GM21390 (cell line): ENCODE measurements around the gene ANTXR2.
"Not testable (repeated sequence)": the region's sequence is repeated elsewhere in the genome, so short reads cannot be mapped to it uniquely, and the experiment has no call there.

Experiments
- ATAC-seq: cut with Tn5 transposase; IDR thresholded peaks from one replicate; pipeline ENCODE4 v1.9.1; 2021; ENCODE audit not compliant: unreplicated experiment

ANTXR2 gene

DNA sequence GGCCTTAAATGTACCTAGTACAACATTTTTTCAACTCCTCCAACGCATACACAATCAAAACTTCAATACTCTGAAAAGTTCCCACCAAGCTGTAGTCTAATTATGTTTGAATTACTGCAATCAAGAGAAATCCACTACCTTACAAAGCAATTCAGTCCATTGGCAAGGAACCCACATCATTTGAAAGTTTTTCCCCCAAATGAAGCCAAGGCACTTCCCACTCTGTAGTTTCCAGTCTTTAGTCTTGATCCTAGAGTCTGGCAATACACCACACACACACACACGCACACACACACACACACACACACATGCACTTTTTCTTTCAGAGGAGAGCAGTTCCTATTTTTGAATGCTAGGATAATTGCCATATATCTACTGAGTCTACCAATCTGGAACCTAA lies 79.6 kb downstream of the ANTXR2 start:
- no peak for ATAC-seq

DNA sequence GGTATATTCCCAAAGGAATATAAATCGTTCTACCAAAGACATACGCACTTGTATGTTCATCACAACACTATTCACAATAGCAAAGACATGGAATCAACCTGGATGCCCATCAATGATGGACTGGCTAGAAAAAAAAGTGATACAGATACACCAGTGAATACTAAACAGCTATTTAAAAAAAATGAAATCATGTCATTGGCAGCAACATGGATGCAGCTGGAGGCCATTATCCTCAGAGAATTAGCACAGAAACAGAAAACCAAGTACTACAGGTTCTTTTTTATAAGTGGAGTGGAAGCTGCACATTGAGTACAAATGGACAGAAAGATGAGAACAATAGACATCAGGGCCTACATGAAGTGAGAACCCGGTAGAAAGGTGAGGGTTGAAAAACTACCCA lies 81.4 kb downstream of the ANTXR2 start:
- ATAC-seq: no peak

DNA sequence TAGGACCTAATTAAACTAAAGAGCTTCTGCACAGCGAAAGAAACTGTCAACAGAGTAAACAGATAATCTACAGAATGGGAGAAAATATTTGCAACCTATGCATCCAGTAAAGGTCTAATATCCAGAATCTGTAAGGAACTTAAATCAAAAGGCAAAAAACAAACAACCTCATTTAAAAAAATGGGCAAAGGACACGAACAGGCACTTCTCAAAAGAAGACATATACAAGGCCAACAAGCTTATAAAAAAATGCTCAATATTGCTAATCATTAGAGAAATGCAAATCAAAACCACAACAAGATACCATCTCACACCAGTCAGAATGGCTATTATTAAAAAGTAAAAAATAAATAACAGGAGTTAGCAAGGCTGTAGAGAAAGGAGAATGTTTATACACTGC lies 81.9 kb downstream of the ANTXR2 start:
- ATAC-seq: not testable (repeated sequence)

DNA sequence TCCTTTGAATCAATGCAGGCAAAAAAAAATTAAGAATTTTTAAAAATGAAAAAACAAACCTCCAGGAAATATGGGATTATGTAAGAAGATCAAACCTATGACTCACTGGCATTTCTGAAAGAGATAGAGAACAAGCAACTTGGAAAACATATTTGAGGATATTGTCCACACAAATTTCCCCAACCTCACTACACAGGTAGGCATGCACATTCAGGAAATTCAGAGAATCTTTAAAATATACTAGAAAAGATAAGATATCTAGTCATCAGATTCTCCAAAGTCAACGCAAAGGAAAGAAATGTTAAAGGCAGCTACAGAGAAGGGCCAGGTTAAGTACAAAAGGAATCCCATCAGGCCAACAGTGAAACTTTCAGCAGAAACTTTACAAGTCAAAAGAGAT lies 85.6 kb downstream of the ANTXR2 start:
- ATAC-seq: no peak

DNA sequence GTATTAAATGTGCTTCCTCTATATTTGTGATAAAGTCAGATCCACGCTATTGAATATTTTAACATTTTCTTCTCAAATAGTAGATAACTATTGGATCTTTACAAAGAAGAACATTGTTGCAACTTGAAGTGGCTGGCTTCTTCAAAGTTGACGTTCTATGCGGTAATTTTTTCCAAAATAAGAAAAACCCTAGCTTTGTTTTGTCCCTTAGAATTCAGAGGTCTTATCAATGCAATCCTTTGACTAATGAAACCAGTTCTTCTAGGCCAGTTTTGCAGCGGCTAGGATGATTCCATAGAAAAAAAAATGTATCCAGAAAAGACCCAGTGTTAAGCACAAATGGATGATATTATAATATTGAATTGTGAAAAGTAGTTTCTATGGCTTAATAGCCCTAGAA lies 89.6 kb downstream of the ANTXR2 start:
- no peak for ATAC-seq

DNA sequence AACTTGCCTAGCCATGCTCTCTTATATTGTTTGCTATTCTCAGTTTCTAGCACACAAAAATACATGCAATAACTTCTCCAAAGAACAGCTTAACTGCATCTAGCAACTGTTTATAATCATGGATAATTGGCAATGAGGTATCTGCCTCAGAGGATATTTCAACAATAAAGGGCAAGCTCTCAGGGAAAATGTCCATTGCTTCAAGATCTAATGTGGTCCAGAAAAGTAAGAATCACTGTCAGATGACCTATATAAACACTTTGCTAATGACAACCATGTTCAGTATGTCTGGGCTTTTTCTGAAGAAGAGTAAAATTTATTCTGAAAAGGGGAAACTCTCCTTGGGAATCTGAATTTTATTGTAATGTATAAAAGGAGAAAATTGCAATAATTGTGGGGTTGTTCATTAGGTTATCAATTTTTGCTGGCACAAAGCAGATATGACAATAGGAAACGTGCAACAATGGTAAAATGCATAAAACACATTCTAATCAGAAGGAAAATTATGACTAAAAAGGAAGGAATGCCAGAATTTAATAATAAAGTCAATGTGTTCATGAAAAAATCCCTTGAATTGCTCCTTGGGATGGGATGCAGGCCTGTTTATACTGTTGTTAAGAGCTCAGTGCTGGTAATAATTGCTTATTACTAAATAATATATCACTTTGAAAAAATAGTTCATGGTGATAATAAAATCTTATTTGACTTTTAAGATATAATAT lies 90.3 kb downstream of the ANTXR2 start:
- ATAC-seq: no peak

DNA sequence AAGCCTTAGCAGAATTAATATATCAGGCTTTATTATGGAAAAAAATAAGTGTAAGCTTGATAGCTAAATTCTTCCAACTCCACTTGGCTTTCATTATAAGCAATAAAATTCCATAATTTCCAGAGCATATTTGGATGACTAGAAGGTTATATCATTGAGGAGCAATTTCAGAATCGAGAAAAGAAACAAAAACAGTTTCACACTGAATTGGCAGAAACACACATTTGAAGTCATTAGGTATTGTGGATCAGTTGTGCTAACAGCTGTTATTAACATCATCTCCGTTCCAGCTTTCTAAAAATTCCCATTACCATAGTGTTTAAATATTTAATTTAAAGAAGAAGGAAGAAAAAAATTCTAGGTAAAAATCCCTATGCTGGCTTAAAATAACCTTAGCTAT lies 92.6 kb downstream of the ANTXR2 start:
- no peak for ATAC-seq

DNA sequence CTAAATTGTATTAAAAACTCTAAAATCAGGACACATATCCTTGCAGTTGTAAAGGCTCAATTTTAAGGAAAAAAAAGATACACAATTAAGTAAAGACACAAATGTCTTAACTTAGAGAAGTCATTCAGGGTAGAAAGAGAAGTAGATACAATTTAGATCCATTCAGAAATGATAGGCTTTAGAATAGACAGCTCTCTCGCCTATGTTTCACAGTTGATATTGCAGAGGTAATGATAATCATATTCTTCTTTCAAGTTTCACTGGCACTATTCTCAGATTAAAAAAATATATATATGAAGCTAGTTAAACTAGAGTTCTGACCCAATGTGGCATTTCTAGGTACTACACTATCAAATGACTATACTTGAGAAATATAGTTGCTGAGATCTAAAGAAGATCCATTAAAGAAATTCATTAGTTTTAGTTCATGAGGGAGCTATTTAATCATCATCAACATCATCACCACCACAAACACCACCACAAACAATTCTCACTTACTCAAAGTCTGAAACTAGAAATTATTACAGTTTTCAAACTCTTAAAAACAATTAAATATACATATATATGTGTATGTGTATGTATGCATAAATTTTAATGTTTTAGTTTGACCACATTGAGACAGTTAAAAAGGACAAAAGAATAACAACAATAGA lies 93.1 kb downstream of the ANTXR2 start:
- ATAC-seq: peak; percentile 68

DNA sequence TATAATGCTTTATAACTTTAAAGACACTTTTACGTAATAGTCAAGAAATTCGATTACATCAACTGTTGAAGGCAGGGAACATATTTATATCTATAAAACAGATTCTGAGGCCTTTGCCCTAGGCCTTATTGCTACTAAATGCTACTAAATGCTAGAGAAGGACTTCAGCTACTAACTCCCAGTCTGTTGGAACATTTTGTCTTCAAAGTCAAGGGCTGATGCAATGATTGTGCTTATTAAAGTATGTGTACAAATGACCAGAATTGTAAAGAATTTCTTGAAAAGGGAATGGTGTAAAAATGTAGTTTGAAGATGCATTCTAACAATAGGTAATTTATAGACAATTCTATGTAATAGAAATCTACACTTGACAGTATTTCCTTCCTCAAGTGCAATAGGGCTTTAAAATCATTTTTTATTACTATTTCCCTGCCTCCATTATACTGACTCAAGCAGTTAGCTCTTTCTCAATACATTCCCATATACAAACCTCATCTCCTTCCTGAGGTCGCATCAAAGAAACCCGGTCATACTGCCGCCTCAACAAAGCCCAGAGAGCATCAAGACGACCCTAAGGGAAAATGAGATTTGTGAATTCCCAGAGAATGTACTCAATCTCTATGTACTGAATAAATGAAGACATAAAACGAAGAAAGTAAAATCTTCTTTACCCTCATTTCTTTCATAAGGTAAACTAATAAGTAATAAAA lies 95.7 kb downstream of the ANTXR2 start:
- no peak for ATAC-seq

DNA sequence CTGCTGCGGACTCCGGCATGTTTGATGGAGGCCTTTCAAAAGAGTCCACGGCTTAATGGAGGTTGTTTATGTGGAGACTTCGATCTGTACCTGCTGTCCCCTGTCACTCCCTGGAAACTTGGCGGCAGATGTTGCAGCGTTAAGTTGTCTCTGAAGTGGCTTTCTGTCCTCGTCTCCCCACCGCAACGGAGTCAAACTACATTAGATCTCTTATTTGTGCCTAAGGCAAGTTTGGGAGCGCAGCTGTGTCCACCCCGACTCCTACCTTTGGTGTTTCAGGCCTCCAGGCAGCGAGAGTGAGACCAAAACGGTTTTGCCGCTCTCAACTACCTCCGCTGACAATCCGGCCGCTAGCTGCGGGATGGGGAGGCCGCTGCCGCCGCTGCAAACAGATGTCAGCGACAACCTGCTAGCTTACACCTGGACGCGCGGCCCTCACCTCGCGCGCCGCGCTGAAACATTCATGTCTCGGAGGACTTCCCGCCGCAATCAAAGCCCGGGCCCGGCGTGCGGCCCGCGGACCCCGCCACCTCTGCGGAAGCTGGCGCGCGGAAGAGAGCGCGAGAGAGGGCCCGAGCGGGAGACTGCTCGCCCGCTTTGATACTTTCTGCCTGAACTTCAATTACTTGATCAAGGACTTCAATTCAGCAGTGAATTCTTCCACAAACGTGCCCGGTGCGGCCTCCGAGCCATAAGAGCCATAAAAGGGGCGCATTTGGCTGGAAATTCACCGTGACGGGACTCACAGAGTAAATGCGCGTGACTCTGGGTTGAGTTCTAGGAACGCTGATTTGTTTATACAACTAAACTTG lies 108.4 kb downstream of the ANTXR2 start:
- no peak for ATAC-seq

DNA sequence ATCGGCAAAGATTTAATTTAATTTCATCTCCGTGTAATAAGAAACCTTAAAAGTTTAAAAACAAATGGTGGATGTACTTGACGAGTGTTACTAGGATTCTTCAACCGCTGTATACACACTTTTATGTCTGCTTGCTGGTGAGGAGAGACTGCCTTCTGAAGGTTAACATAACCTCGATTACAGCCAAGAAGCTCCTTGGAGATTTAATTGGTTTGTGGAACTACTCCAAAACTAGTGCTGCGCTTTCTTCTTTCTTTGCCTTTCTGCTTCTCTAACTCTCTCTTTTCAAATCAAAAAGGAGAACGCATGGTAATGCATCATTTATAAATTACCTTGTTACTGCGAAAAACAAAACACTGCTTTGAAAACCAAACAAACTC lies 109.0 kb downstream of the ANTXR2 start:
- ATAC-seq: no peak

DNA sequence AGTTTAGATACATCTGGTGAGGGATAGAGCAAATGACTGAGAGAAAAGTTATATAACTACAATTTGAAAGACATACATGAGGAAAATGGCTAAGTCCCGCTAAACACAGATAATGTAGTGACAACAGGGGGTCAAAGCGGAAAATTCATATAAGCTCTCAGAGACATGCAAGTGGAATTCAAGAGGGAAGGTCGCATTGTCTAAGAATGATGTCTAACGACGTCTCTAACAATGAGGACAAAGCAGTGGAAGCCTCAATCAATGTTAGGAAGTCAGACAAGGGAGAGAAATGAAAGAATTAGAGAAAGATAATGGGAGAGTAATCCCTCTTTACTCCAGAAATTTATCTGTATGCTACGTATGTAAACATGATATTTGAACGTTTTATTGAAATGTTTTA lies 113.4 kb downstream of the ANTXR2 start:
- ATAC-seq: no peak

DNA sequence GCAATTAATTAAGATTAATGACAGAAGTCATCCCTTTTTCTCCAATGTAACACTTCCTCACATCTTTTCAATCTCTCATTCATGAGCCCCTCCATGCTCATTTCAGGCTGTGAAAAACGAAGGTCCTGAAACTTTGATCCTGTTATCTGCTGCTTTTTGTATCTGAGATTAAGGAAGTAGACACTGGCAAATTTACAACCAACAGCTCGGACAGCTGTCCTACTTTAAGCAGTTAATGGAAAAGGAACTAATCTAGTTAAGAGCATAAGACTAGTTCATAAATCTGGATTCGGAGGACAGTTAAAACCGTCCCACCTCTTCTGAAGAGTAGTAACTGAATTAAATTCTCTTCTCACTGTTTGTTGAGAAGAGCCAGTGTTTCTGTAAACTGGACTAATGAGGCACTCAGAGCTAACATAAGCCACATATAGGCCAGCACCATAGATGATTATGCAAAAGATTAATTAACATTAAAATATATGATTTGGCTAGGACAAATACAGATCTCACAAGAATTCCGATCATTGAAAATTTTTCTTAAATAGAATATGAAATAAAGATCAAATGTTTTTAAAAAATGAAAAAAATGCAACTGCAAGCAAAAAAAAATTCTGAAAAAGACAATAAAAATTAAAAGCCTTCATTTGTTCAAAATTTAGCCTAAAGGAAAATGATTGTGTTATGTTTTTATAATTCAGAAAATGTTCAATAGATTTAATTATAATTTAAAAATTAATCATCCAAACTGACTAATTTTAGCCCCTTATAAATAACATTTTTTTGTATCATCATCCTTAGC lies 114.4 kb downstream of the ANTXR2 start:
- no peak for ATAC-seq

DNA sequence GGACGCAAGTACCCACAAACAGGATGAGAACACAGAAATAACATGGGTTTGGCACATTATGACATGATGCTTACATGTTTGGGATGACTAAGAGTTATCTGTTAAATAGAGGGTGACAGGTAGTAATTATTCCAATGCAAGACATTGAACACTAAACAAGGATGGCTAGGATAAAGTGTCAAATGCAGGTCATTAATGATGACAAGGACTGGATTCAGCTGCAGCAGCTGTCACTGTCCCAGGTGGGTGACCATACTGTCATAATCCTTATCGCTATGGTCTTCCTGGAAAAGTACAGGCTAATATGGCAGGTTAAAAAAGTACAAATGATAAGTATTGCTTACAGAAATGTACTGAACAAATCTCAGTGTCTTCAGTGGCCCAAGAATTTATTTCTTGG lies 123.9 kb downstream of the ANTXR2 start:
- no peak for ATAC-seq

DNA sequence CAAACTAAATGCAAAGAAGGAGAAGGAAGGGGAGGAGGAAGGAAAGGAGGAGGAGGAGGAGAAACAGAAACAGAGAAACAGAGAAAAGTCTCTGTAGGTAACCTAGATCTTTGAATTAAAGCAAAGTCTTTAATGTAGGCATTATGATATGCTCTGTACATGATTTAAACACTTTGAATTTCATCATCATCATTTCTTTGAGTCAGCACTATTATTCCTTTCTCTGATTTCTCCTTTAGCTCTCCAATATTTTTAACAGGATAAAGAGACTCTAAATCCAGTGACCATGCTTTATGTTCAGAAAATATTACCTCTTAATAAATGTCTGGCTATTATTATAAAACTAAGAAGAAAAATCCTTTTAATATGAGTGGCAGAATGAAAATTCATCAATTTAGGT lies 124.3 kb downstream of the ANTXR2 start:
- ATAC-seq: no peak

DNA sequence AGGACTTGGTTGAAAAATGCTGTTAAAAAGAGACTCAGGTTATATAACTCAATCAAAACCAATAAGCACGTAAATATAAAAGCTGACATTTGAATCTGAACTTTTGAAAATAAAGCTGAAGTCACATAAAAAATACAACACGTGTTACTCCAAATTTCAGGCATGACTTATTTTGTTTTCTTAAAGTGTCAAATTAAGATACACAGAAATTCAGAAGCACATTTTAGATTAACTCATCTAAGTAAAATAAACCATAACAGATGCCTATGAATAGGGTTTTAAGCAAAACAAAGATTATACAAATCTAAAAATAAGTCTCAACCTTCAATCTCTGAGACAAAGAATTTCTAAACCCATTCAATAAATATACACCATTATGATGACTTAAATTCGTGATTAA lies 124.8 kb downstream of the ANTXR2 start:
- ATAC-seq: no peak

DNA sequence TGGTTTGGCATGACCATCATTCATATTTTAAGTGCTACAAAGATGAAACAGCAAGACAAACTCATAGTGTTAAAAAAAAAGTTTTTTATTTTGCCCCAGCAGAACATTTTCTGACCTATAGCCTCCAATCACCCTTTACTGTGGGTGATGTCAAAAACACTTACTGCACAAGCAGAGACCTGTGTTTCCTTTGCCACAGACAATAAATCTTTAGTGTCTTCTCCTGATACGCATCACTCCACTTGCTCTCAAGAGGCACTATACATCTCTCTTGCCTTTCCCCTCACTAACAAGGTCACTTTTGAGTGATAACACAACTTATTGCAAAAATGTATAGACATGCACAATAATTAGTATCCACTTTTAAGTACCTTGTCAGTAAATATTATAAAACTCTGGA lies 125.6 kb downstream of the ANTXR2 start:
- ATAC-seq: no peak

DNA sequence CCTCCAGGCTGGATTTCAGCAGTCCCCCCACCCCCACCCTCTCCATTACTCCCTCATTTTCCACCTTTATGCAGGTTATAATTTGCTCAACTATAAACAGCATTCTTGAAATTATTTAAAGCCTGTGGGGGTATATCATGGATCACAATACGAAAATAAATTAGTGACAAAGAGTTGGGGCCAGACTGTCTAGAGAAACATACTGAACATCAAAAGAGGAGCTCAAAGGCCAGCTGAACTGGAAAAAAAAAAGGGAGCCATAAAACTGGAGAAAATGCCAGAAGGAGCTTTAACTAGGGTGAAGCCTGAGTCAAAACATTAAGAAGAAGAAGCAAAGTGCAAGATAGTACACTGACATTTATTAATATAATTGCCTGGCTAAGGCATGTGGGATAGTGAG lies 137.8 kb downstream of the ANTXR2 start:
- ATAC-seq: no peak

DNA sequence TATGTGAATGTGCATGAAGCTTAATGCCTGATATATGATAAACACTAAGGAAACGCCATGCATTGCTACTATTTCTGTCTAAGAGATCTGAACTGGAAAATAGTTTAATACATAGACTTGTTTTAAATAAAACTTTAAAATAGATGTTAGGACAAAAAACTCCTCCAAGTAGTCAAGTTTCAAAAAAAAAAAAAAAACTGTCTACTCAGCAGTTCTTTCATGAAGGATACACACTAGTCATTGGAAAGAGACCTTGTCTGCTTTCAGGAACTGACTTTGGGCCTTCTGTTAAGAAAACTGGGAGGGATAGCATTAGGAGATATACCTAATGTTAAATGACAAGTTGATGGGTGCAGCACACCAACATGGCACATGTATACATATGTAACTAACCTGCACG lies 138.4 kb downstream of the ANTXR2 start:
- no peak for ATAC-seq

DNA sequence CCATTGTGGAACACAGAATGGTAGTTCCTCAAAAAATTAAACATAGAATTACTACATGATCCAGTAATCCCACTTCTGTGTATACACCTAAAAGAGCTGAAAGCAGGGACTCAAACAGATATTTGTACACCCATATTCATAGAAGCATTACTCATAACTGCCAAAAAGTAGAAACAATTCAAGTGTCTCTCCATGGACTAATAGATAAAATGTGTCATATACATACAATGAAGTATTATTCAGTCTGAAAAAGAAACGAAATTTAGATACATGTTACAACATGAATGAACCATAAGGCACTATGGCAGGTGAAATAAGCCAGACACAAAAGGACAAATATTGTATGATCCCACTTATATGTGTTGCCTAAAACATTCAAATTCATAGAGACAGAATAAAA lies 145.1 kb downstream of the ANTXR2 start:
- ATAC-seq: no peak

DNA sequence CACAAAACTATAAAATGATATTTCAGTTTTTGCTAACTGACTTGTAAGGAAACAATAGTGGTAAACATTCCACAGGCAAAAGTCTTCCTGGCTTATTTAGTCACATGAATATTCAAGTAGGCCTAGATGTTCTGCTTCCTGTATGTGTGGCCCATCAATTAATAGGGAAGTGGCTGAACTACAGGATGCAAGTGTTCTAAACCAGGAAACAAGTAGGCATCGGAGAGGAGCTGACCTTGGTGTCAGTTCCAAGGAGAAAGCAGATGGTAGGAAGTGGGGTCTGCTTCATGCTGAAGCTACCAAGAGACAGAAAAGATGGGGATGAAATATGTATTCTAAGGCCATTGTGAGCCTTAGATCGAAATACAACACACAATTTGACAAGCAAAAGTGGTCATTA lies 149.7 kb downstream of the ANTXR2 start:
- no peak for ATAC-seq
